Activated CD4-positive, alpha-beta T cell treated with anti-CD3 and anti-CD28 coated beads, Interleukin-2, Interleukin-6, amounts not matched to agents 100 ng/mL and 50 ng/mL, durations not matched to agents 16 hours and 8 hours (primary cell): ENCODE results near the gene PYGM.

ENCODE experiments used
- DNase-seq: peaks from one replicate; pipeline ENCODE4 v3.0.0-alpha.2; 2020

Gene PYGM

GRCh38 chr11:64766881-64767280 lies 7.1 kb upstream of the PYGM start:
- no peak for DNase-seq

- DNase-seq, result no peak
Measured at GRCh38 chr11:64765851-64766665, 6.3 kb upstream of the PYGM start.

GRCh38 chr11:64765291-64765850 lies 5.6 kb upstream of the PYGM start:
- no peak for DNase-seq

GRCh38 chr11:64764753-64765152 lies 5.0 kb upstream of the PYGM start:
- no peak for DNase-seq

- DNase-seq, result no peak
Measured at GRCh38 chr11:64764040-64764611, 4.4 kb upstream of the PYGM start.

GRCh38 chr11:64763526-64764039 lies 3.8 kb upstream of the PYGM start:
- DNase-seq, result no peak

- no peak for DNase-seq
Measured at GRCh38 chr11:64762674-64763525, 3.1 kb upstream of the PYGM start.

GRCh38 chr11:64762277-64762673 lies 2.5 kb upstream of the PYGM start:
- DNase-seq, result no peak

GRCh38 chr11:64760759-64761420 lies 1.1 kb upstream of the PYGM start:
- DNase-seq, result no peak

GRCh38 chr11:64759131-64759721 lies 548 bp downstream of the PYGM start:
- no peak for DNase-seq

- no peak for DNase-seq
Measured at GRCh38 chr11:64758330-64759079, 1.3 kb downstream of the PYGM start.

GRCh38 chr11:64757549-64758329 lies 2.0 kb downstream of the PYGM start:
- no peak for DNase-seq

GRCh38 chr11:64755681-64756361 lies 4.0 kb downstream of the PYGM start:
- DNase-seq, result no peak

GRCh38 chr11:64754919-64755662 lies 4.7 kb downstream of the PYGM start:
- no peak for DNase-seq

GRCh38 chr11:64754124-64754918 lies 5.5 kb downstream of the PYGM start:
- no peak for DNase-seq

- no peak for DNase-seq
Measured at GRCh38 chr11:64753380-64754123, 6.2 kb downstream of the PYGM start.

- DNase-seq, result no peak
Measured at GRCh38 chr11:64753019-64753379, 6.8 kb downstream of the PYGM start.
